Loucy (cell line): ENCODE data around the gene GFPT2.

ENCODE experiments used
- H2AFZ ChIP-seq: fragments of 200-600 bp; sonication (generic); 2 replicates; pipeline ENCODE4 v1.6.0; 2016; ENCODE audit warnings: antibody characterized with exemption, mild to moderate bottlenecking, low read length, moderate library complexity
- H3F3A ChIP-seq: fragments of 200-600 bp; 2 replicates; pipeline ENCODE4 v1.6.0; 2016; ENCODE audit warnings: antibody characterized with exemption, low read depth, mild to moderate bottlenecking
- H3K27me3 ChIP-seq: fragments of 200-600 bp; sonication (generic); 2 replicates; pipeline ENCODE4 v1.6.1; 2014; ENCODE audit warnings: low read length, mild to moderate bottlenecking; ENCODE audit not compliant: insufficient read depth, poor library complexity, severe bottlenecking
- H3K36me3 ChIP-seq: fragments of 200-600 bp; sonication (generic); 2 replicates; pipeline ENCODE4 v1.6.1; 2016; ENCODE audit warnings: low read length; ENCODE audit not compliant: insufficient read depth
- H3K4me1 ChIP-seq: fragments of 200-600 bp; sonication (generic); 2 replicates; pipeline ENCODE4 v1.5.1; 2014; ENCODE audit warnings: low read length, mild to moderate bottlenecking; ENCODE audit not compliant: insufficient read depth, poor library complexity, severe bottlenecking
- H3K4me2 ChIP-seq: fragments of 200-600 bp; sonication (generic); 2 replicates; pipeline ENCODE4 v1.6.0; 2014; ENCODE audit warnings: antibody characterized with exemption, low read length, low read depth, mild to moderate bottlenecking; ENCODE audit not compliant: poor library complexity, severe bottlenecking
- H3K4me3 ChIP-seq: fragments of 200-600 bp; sonication (generic); 2 replicates; pipeline ENCODE4 v1.5.1; 2014; ENCODE audit warnings: low read length, mild to moderate bottlenecking, mixed read lengths; ENCODE audit not compliant: poor library complexity, severe bottlenecking
- H3K79me2 ChIP-seq: fragments of 200-600 bp; sonication (generic); 2 replicates; pipeline ENCODE4 v1.6.1; 2014; ENCODE audit warnings: low read length; ENCODE audit not compliant: insufficient read depth
- H3K9ac ChIP-seq: fragments of 200-600 bp; sonication (generic); 2 replicates; pipeline ENCODE4 v1.6.0; 2014; ENCODE audit warnings: mild to moderate bottlenecking, low read depth, low read length, moderate library complexity; ENCODE audit not compliant: poor library complexity, severe bottlenecking
- H3K9me2 ChIP-seq: fragments of 200-600 bp; sonication (generic); replicated peaks from 2 replicates; pipeline ENCODE4 v1.6.1; 2016; ENCODE audit warnings: low read depth, low read length, mixed read lengths
- H3K9me3 ChIP-seq: fragments of 200-600 bp; sonication (generic); 2 replicates; pipeline ENCODE4 v1.6.1; 2014; ENCODE audit warnings: mild to moderate bottlenecking, antibody characterized with exemption, low read length, low read depth; ENCODE audit not compliant: insufficient read depth
- H4K20me1 ChIP-seq: fragments of 200-600 bp; sonication (generic); 2 replicates; pipeline ENCODE4 v1.6.0; 2014; ENCODE audit warnings: antibody characterized with exemption, low read length, mild to moderate bottlenecking; ENCODE audit not compliant: insufficient read depth, poor library complexity, severe bottlenecking
- EZH2phosphoT487 ChIP-seq: fragments of 200-600 bp; IDR thresholded peaks from 2 replicates; pipeline ENCODE4 v1.6.1; 2018; ENCODE audit warnings: antibody characterized with exemption, mild to moderate bottlenecking, moderate library complexity, borderline replicate concordance
- TF ChIP-seq, protein P1 (sequence below): fragments of 200-600 bp; sonication (generic); conservative IDR thresholded peaks from 2 replicates; pipeline ENCODE4 v1.5.1; 2014; ENCODE audit warnings: mild to moderate bottlenecking, antibody characterized with exemption, low read length

GFPT2 gene

DNA sequence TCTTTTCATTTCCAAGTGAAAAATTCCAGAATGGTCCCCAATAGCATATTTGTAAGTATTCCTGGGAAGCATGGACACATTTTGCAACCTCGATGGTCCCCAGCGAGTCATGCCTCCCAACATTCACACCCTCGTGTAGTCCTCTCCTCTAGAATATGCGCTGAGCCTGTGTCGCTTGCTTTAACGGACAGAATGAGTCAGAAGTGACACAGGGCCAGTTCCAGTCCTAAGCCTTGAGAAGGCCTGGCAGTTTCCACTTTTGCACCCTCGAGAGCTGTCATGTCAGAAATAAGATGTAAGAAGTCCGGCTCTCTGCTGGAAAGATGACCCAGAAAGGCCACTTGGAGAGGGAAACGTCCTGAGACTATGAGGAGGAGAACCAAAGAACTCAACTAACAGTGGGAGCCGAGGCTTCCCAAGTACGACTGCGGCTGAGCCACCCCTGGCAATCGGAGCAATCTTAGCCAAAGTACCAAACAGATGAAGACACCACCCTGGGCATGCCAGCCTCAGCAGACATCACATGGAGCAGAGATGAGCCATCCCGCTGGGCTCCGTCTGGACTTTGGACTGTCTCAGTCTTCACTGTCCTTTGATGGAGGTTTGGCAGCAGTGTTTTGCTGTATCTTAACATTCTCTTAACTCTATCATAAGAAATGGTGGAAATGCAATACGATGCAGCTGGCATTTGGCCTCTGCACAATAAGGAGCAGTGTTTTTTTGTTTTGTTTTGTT lies 42.6 kb upstream of the GFPT2 start:
- no peaks in the 10 kb centered on the region for H3K4me1 ChIP-seq
- no peaks in the 10 kb centered on the region for H3K79me2 ChIP-seq
- TF ChIP-seq, protein P1, sequence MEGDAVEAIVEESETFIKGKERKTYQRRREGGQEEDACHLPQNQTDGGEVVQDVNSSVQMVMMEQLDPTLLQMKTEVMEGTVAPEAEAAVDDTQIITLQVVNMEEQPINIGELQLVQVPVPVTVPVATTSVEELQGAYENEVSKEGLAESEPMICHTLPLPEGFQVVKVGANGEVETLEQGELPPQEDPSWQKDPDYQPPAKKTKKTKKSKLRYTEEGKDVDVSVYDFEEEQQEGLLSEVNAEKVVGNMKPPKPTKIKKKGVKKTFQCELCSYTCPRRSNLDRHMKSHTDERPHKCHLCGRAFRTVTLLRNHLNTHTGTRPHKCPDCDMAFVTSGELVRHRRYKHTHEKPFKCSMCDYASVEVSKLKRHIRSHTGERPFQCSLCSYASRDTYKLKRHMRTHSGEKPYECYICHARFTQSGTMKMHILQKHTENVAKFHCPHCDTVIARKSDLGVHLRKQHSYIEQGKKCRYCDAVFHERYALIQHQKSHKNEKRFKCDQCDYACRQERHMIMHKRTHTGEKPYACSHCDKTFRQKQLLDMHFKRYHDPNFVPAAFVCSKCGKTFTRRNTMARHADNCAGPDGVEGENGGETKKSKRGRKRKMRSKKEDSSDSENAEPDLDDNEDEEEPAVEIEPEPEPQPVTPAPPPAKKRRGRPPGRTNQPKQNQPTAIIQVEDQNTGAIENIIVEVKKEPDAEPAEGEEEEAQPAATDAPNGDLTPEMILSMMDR: no peak
- no peak for TF ChIP-seq EZH2phosphoT487
- H3K9me2 ChIP-seq: no peaks in the 10 kb centered on the region
- no peaks in the 10 kb centered on the region for H3F3A ChIP-seq
- H2AFZ ChIP-seq: no peak overlapping the region
- H3K4me2 ChIP-seq: no peak overlapping the region
- H3K9me3 ChIP-seq: no peaks in the 10 kb centered on the region
- H3K4me3 ChIP-seq: no peak overlapping the region
- H3K36me3 ChIP-seq: no peaks in the 10 kb centered on the region
- H3K27me3 ChIP-seq: no peaks in the 10 kb centered on the region
- no peak overlapping the region for H3K9ac ChIP-seq
- H4K20me1 ChIP-seq: no peaks in the 10 kb centered on the region

DNA sequence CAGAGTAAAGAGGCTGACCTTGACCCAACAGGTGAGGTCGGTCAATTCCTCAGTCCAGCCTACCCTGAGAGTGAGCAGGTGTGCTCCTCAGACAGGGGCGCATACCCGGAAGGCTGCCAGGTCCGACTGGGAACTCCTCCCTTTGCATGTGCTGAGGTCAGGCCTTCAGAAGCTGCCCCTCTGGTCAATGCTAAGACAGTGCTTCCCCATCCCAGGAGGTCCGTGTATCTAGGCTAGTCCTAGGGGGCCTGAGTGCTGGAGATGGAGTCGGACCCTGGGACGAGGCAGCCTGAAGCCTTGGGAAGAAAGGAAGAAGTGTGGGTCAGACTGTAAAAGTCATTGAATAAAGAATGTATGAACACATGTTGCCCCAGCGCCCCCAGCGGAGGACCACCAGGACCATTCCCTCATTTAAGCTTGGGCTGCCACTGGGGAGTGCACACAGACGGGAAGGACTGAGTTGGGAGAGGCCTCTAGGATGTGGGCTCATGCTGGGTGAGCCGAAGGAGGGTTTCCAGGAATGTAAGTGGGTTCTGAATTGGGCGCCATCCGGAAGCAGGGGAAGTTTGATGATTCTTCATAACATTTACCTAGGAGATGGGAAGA lies 41.0 kb upstream of the GFPT2 start:
- Histone ChIP-seq H3K79me2 (no peaks in the 10 kb centered on the region), H3K9me2 (no peaks in the 10 kb centered on the region), H4K20me1 (no peaks in the 10 kb centered on the region), H3K4me2 (no peak overlapping the region), H3K9me3 (no peaks in the 10 kb centered on the region), H3K36me3 (no peaks in the 10 kb centered on the region), H3K4me3 (no peak overlapping the region), H3K27me3 (no peaks in the 10 kb centered on the region), H3F3A (no peaks in the 10 kb centered on the region), H3K9ac (no peak overlapping the region), H3K4me1 (no peaks in the 10 kb centered on the region), H2AFZ (no peak overlapping the region)
- TF ChIP-seq, protein P1: no peak
- no peak for TF ChIP-seq EZH2phosphoT487

DNA sequence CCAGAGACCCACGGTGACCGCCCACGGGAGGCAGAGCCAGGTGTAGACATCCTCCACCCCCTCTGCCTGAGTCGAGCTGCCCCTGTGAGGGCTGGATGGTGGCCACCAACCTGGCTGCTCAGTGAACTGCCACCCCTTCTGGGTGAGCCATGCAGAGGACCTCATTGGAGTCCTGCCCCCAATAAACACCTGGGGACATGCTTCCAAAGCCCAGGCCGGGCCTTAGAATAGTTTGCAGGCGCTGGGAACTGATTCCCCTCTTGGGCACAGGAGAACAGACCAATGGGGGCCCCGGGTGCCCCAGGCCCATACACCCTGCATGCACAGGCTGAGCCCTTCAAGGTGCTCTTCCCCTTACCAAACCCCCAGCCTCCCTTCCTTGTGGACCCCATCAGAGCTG lies 38.1 kb upstream of the GFPT2 start:
- H2AFZ ChIP-seq: no peak overlapping the region
- H3K27me3 ChIP-seq: no peaks in the 10 kb centered on the region
- no peaks in the 10 kb centered on the region for H3K79me2 ChIP-seq
- no peaks in the 10 kb centered on the region for H3F3A ChIP-seq
- H3K9me2 ChIP-seq: no peaks in the 10 kb centered on the region
- no peaks in the 10 kb centered on the region for H4K20me1 ChIP-seq
- H3K4me2 ChIP-seq: no peak overlapping the region
- no peak for TF ChIP-seq EZH2phosphoT487
- TF ChIP-seq, protein P1: no peak
- H3K36me3 ChIP-seq: no peaks in the 10 kb centered on the region
- H3K9ac ChIP-seq: no peak overlapping the region
- H3K4me1 ChIP-seq: no peaks in the 10 kb centered on the region
- no peak overlapping the region for H3K4me3 ChIP-seq
- H3K9me3 ChIP-seq: no peaks in the 10 kb centered on the region
